Measurements from ENCODE around the gene SPATA2. TPM values are rescaled to one million over a fixed set of nuclear protein-coding genes. Genes with fewer than 3 reads are reported as not detected.

SPATA2 gene
- total RNA-seq, 4 donors from 2014 or later, result 3.3 to 5.6 (median 4.0) TPM

- DNase-seq, result no peak
- intact Hi-C loops (cut with DNase I), result no loop called here
- no peak overlapping the region for H3K4me3 ChIP-seq
- peaks cover 0 to 10% (median 3%) of the 10 kb centered on the region in 3 donors for H3K4me1 ChIP-seq
- no peak for TF ChIP-seq POLR2A (IDR thresholded peaks at IDR 0.05)
- TF ChIP-seq CTCF (IDR thresholded peaks at IDR 0.05), result peak; percentile 81 to 96 (median 93)
- H3K9me3 ChIP-seq, result no peaks in the 10 kb centered on the region
- H3K27me3 ChIP-seq, result no peaks in the 10 kb centered on the region
- WGBS, 2 donors, result 10 to 12% methylated on average over 15 of the region's 15 CpGs
- peak overlapping the region in 2 of 4 donors; percentile 11 to 48 for H3K27ac ChIP-seq
- no peaks in the 10 kb centered on the region for H3K36me3 ChIP-seq
Observed at GRCh38 chr20:49928411-49929141, 13.2 kb upstream of the SPATA2 start.

- no peak for TF ChIP-seq CTCF (IDR thresholded peaks at IDR 0.05)
- no peak for TF ChIP-seq POLR2A (IDR thresholded peaks at IDR 0.05)
- Histone ChIP-seq H3K36me3 (no peaks in the 10 kb centered on the region), H3K9me3 (no peaks in the 10 kb centered on the region), H3K27me3 (no peaks in the 10 kb centered on the region), H3K27ac (no peak overlapping the region), H3K4me1 (peaks cover 0 to 10% (median 3%) of the 10 kb centered on the region in 3 donors), H3K4me3 (no peak overlapping the region)
- intact Hi-C loops (cut with DNase I), result no loop called here
- WGBS, 2 donors, result 25 to 43% methylated on average over 2 of the region's 2 CpGs
- no peak for DNase-seq
Observed at GRCh38 chr20:49925901-49926454, 10.6 kb upstream of the SPATA2 start.

GRCh38 chr20:49924247-49924646 is 8.9 kb upstream of the SPATA2 start:
- 78 to 80% methylated on average over 4 of the region's 4 CpGs for WGBS, 2 donors
- no peak for DNase-seq
- Histone ChIP-seq H3K36me3 (no peaks in the 10 kb centered on the region), H3K27me3 (no peaks in the 10 kb centered on the region), H3K4me3 (no peak overlapping the region), H3K27ac (no peak overlapping the region), H3K9me3 (no peaks in the 10 kb centered on the region), H3K4me1 (peaks cover 0 to 10% (median 3%) of the 10 kb centered on the region in 3 donors)
- intact Hi-C loops (cut with DNase I), result no loop called here
- TF ChIP-seq POLR2A (IDR thresholded peaks at IDR 0.05), result no peak
- TF ChIP-seq CTCF (IDR thresholded peaks at IDR 0.05), result no peak

- WGBS, 2 donors, result 93% methylated on average over 2 of the region's 2 CpGs
- Histone ChIP-seq H3K9me3 (no peaks in the 10 kb centered on the region), H3K4me1 (peaks cover 9 to 23% (median 11%) of the 10 kb centered on the region in 3 donors)
Observed at GRCh38 chr20:49919461-49919860, 4.1 kb upstream of the SPATA2 start.

More at GRCh38 chr20:49919461-49919860, 4.1 kb upstream of the SPATA2 start:
- H3K27ac ChIP-seq, result no peak overlapping the region
- no peak overlapping the region for H3K4me3 ChIP-seq
- DNase-seq, result no peak
- H3K36me3 ChIP-seq, result no peaks in the 10 kb centered on the region
- no peaks in the 10 kb centered on the region for H3K27me3 ChIP-seq
- TF ChIP-seq CTCF (IDR thresholded peaks at IDR 0.05) (no peak), POLR2A (IDR thresholded peaks at IDR 0.05) (no peak)
- intact Hi-C loops (cut with DNase I), result no loop called here

Measured in esophagus squamous epithelium (tissue), 5 donors.